ENCODE data around the gene NAALADL2. TPM values are rescaled to one million over a fixed set of nuclear protein-coding genes. Genes with fewer than 3 reads are reported as not detected.

Gene NAALADL2
- total and polyA plus RNA-seq, 2 donors (not counting 1 experiment from before 2014, with no cell fraction given) = not detected

DNA sequence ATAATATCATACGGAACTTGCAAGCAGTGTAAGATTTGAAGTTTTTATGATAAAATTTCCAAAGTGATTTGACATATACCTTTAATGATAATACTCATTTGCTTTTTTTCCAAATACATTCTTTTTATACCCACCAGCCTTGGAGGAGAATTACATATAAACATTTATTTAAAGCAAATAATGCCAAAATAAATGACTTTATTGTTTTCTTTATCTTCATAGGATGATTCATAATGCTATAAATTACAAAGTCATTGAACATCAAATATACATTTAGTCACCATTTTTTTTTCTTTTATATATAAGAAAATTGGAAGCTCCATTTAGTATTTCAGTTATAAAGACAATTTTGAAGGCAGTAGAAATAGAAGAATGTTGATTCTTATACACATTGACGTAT lies 450.9 kb downstream of the NAALADL2 start:
- Histone ChIP-seq H3K4me1 (ENCODE audit: control insufficient read depth in 2 of 2, insufficient read depth in 2 of 2, low read length in 2 of 2) (no peaks in the 10 kb centered on the region), H3K79me2 (ENCODE audit: control insufficient read depth, insufficient read depth, low read length) (no peaks in the 10 kb centered on the region), H4K20me1 (ENCODE audit: control insufficient read depth, insufficient read depth, low read length, poor library complexity, severe bottlenecking) (no peaks in the 10 kb centered on the region), H3K4me3 (ENCODE audit: control extremely low read depth in 1 of 5, extremely low read depth in 1 of 5, insufficient read depth in 1 of 5, low read depth in 2 of 5, low read length in 4 of 5) (no peak overlapping the region), H3K9ac (ENCODE audit: low read length) (no peak overlapping the region), H3K27ac (ENCODE audit: low read length in 2 of 2) (no peak overlapping the region), H3K4me2 (replicated peaks; ENCODE audit: low read depth, low read length, poor library complexity, severe bottlenecking) (no peak overlapping the region), H3K9me3 (ENCODE audit: control extremely low read depth in 1 of 3, control insufficient read depth in 2 of 3, insufficient read depth in 1 of 3, low read length in 2 of 3) (no peaks in the 10 kb centered on the region), H2AFZ (ENCODE audit: insufficient read depth, low read depth, low read length, poor library complexity, severe bottlenecking) (no peak overlapping the region), H3K36me3 (replicated peaks in 1 of 2; ENCODE audit: control extremely low read depth in 1 of 2, control insufficient read depth in 1 of 2, extremely low read depth in 1 of 2, insufficient read depth in 2 of 2, low read length in 1 of 2) (no peaks in the 10 kb centered on the region), H3K27me3 (replicated peaks in 1 of 4; ENCODE audit: control extremely low read depth in 1 of 4, control insufficient read depth in 3 of 4, insufficient read depth in 4 of 4, low read length in 3 of 4) (no peaks in the 10 kb centered on the region)
- no peak for DNase-seq
- ATAC-seq (ENCODE audit: low read depth) = no peak
- Mint-ChIP-seq H3K4me1 (no peaks in the 10 kb centered on the region), H3K9me3 (ENCODE audit: insufficient read depth) (peaks cover 5% of the 10 kb centered on the region), H3K27me3 (no peaks in the 10 kb centered on the region), H3K27ac (no peak overlapping the region), H3K4me3 (no peak overlapping the region)
- no CpG with 5 or more reads among the region's 2 CpGs for WGBS (ENCODE audit: insufficient coverage)
- intact Hi-C loops (cut with micrococcal nuclease) = no loop called here
- CTCF ChIA-PET = no interaction called here
- POLR2A ChIA-PET = no interaction called here
- TF ChIP-seq EZH2 (IDR thresholded peaks at IDR 0.05; ENCODE audit: borderline replicate concordance, insufficient read depth, low read depth, low read length, poor library complexity, severe bottlenecking) = no peak
- TF ChIP-seq, protein P1, sequence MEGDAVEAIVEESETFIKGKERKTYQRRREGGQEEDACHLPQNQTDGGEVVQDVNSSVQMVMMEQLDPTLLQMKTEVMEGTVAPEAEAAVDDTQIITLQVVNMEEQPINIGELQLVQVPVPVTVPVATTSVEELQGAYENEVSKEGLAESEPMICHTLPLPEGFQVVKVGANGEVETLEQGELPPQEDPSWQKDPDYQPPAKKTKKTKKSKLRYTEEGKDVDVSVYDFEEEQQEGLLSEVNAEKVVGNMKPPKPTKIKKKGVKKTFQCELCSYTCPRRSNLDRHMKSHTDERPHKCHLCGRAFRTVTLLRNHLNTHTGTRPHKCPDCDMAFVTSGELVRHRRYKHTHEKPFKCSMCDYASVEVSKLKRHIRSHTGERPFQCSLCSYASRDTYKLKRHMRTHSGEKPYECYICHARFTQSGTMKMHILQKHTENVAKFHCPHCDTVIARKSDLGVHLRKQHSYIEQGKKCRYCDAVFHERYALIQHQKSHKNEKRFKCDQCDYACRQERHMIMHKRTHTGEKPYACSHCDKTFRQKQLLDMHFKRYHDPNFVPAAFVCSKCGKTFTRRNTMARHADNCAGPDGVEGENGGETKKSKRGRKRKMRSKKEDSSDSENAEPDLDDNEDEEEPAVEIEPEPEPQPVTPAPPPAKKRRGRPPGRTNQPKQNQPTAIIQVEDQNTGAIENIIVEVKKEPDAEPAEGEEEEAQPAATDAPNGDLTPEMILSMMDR (IDR thresholded peaks at IDR 0.05) = no peak

- no peak overlapping the region for H2AFZ ChIP-seq (ENCODE audit: insufficient read depth, low read depth, low read length, poor library complexity, severe bottlenecking)
- Mint-ChIP-seq H3K4me3 (no peak overlapping the region), H3K4me1 (no peaks in the 10 kb centered on the region), H3K27ac (no peak overlapping the region), H3K27me3 (no peaks in the 10 kb centered on the region), H3K9me3 (ENCODE audit: insufficient read depth) (peaks cover 4% of the 10 kb centered on the region)
- H3K27me3 ChIP-seq (replicated peaks in 1 of 4; ENCODE audit: control extremely low read depth in 1 of 4, control insufficient read depth in 3 of 4, insufficient read depth in 4 of 4, low read length in 3 of 4) = no peaks in the 10 kb centered on the region
- no peaks in the 10 kb centered on the region for H3K9me3 ChIP-seq (ENCODE audit: control extremely low read depth in 1 of 3, control insufficient read depth in 2 of 3, insufficient read depth in 1 of 3, low read length in 2 of 3)
- WGBS (ENCODE audit: insufficient coverage) = no CpG with 5 or more reads among the region's 1 CpG
- TF ChIP-seq, protein P1 (IDR thresholded peaks at IDR 0.05) = no peak
- TF ChIP-seq EZH2 (IDR thresholded peaks at IDR 0.05; ENCODE audit: borderline replicate concordance, insufficient read depth, low read depth, low read length, poor library complexity, severe bottlenecking) = no peak
- POLR2A ChIA-PET = no interaction called here
- no peaks in the 10 kb centered on the region for H3K36me3 ChIP-seq (replicated peaks in 1 of 2; ENCODE audit: control extremely low read depth in 1 of 2, control insufficient read depth in 1 of 2, extremely low read depth in 1 of 2, insufficient read depth in 2 of 2, low read length in 1 of 2)
- DNase-seq (no peak), ATAC-seq (ENCODE audit: low read depth) (no peak)
- no peak overlapping the region for H3K4me3 ChIP-seq (ENCODE audit: control extremely low read depth in 1 of 5, extremely low read depth in 1 of 5, insufficient read depth in 1 of 5, low read depth in 2 of 5, low read length in 4 of 5)
- no peak overlapping the region for H3K4me2 ChIP-seq (replicated peaks; ENCODE audit: low read depth, low read length, poor library complexity, severe bottlenecking)
- CTCF ChIA-PET = no interaction called here
- intact Hi-C loops (cut with micrococcal nuclease) = no loop called here
- H3K27ac ChIP-seq (ENCODE audit: low read length in 2 of 2) = no peak overlapping the region
- H3K4me1 ChIP-seq (ENCODE audit: control insufficient read depth in 2 of 2, insufficient read depth in 2 of 2, low read length in 2 of 2) = no peaks in the 10 kb centered on the region
- no peak overlapping the region for H3K9ac ChIP-seq (ENCODE audit: low read length)
- no peaks in the 10 kb centered on the region for H3K79me2 ChIP-seq (ENCODE audit: control insufficient read depth, insufficient read depth, low read length)
- no peaks in the 10 kb centered on the region for H4K20me1 ChIP-seq (ENCODE audit: control insufficient read depth, insufficient read depth, low read length, poor library complexity, severe bottlenecking)
Measured at GRCh38 chr3:175311404-175311803, 452.3 kb downstream of the NAALADL2 start.

Data from B cell (primary cell).